SU-DHL-6 (cell line): ENCODE measurements around the gene CACNG6.

Experiments
- EZH2phosphoT487 ChIP-seq: fragments of 200-600 bp; sonication (generic), shearing (Covaris generic); conservative IDR thresholded peaks from 2 replicates; pipeline ENCODE4 v1.6.1; 2018; ENCODE audit warnings: mild to moderate bottlenecking, antibody characterized with exemption, low read length, moderate library complexity, mixed read lengths
- TF ChIP-seq, protein P1 (sequence below): fragments of 200-600 bp; sonication (generic); IDR thresholded peaks from one replicate; pipeline ENCODE4 v1.5.1; 2017; ENCODE audit warnings: antibody characterized with exemption, mild to moderate bottlenecking, low read length, moderate library complexity; ENCODE audit not compliant: insufficient read depth, poor library complexity, severe bottlenecking

DNA sequence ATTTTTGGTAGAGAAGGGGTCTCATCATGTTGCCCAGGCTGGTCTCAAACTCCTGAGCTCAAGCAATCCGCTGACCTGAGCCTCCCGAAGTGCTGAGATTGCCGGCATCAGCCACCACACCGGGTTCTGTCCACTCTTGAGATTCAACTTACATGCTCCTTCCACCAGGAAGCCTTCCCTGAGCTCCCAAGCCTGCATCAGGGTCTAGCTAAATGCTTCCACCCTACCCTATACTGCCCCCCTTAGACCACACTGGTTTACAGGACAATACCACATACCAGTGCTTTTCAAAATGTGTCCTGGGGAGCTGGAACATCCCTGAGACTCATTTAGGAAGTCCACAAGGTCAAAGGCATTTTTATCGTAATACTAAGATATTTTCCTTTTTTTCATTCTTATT lies 43.8 kb upstream of the CACNG6 start:
- TF ChIP-seq, protein P1, sequence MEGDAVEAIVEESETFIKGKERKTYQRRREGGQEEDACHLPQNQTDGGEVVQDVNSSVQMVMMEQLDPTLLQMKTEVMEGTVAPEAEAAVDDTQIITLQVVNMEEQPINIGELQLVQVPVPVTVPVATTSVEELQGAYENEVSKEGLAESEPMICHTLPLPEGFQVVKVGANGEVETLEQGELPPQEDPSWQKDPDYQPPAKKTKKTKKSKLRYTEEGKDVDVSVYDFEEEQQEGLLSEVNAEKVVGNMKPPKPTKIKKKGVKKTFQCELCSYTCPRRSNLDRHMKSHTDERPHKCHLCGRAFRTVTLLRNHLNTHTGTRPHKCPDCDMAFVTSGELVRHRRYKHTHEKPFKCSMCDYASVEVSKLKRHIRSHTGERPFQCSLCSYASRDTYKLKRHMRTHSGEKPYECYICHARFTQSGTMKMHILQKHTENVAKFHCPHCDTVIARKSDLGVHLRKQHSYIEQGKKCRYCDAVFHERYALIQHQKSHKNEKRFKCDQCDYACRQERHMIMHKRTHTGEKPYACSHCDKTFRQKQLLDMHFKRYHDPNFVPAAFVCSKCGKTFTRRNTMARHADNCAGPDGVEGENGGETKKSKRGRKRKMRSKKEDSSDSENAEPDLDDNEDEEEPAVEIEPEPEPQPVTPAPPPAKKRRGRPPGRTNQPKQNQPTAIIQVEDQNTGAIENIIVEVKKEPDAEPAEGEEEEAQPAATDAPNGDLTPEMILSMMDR: no peak
- no peak for TF ChIP-seq EZH2phosphoT487
